A549 (cell line): ENCODE results near the gene SPCS3. TPM values are rescaled to one million over a fixed set of nuclear protein-coding genes. Genes with fewer than 3 reads are reported as not detected.

Source experiments
- ATAC-seq, 2 experiments: fragments of 200-7000 bp in 1 of 2; fragments of >200 bp in 1 of 2; cut with Nextera tagmentation in 1 of 2; cut with Tn5 transposase in 1 of 2; 3 replicates each; pipeline versions ENCODE4 v1.8.0 to v1.9.1; 2018 to 2020; ENCODE audit warnings: mild to moderate bottlenecking in 1 of 2, moderate library complexity in 1 of 2
- CTCF ChIA-PET: fragments of 300-600 bp; sonication (Branson Sonifier 250); formaldehyde crosslinking; extraction: SDS; loops from one replicate; lab custom pipeline; 2021; ENCODE audit warnings: antibody characterized with exemption, inconsistent platforms; lab: Yijun Ruan, JAX
- POLR2A ChIA-PET: fragments of 350-600 bp; formaldehyde crosslinking; extraction: SDS; loops from one replicate; lab custom pipeline; 2021; ENCODE audit warnings: antibody characterized with exemption, inconsistent platforms; lab: Yijun Ruan, JAX
- DNase-seq, 2 experiments: peaks; one replicate each; pipeline versions ENCODE4 v3.0.0 to v3.0.0-alpha.2; 2011 to 2016; ENCODE audit warnings: low read depth in 1 of 2, low spot score in 1 of 2
- FAIRE-seq: peaks from 2 replicates; lab custom pipeline; 2011; peaks lifted over from hg19 to GRCh38; lab: Jason Lieb, UNC
- H3K27ac ChIP-seq, 2 experiments: fragments of >200 bp; sonication (Bioruptor Twin); formaldehyde crosslinking; 3 replicates each; pipeline ENCODE4 v1.5.1; 2016 to 2017
- H3K4me1 ChIP-seq: fragments of >200 bp; sonication (Bioruptor Twin); formaldehyde crosslinking; 3 replicates; pipeline ENCODE4 v1.6.1; 2016
- H3K4me2 ChIP-seq: fragments of >200 bp; sonication (Bioruptor Twin); formaldehyde crosslinking; 3 replicates; pipeline ENCODE4 v1.6.1; 2016
- H3K4me3 ChIP-seq: fragments of >200 bp; sonication (Bioruptor Twin); formaldehyde crosslinking; 3 replicates; pipeline ENCODE4 v1.5.1; 2016
- H3K9me3 ChIP-seq: fragments of >200 bp; sonication (Bioruptor Twin); formaldehyde crosslinking; 3 replicates; pipeline ENCODE4 v1.6.1; 2016
- CBX8 ChIP-seq: fragments of 200-600 bp; sonication (generic); IDR thresholded peaks from 2 replicates; pipeline ENCODE4 v1.6.1; 2016
- CHD2 ChIP-seq: fragments of 150-350 bp; IDR thresholded peaks from 2 replicates; pipeline ENCODE4 v1.6.1; 2014; ENCODE audit warnings: low read length; ENCODE audit not compliant: partially characterized antibody
- EHMT2 ChIP-seq: fragments of 200-600 bp; sonication (generic); IDR thresholded peaks from 2 replicates; pipeline ENCODE4 v1.6.1; 2016; ENCODE audit warnings: antibody characterized with exemption, low read depth, mild to moderate bottlenecking, moderate library complexity
- FOSB ChIP-seq: fragments of 250-450 bp; sonication (Bioruptor Pico); IDR thresholded peaks from 2 replicates; pipeline ENCODE4 v1.5.0; 2020; ENCODE audit warnings: mild to moderate bottlenecking, moderate library complexity
- HDAC2 ChIP-seq: fragments of 200-600 bp; sonication (generic); IDR thresholded peaks from 2 replicates; pipeline ENCODE4 v1.6.1; 2016
- JUN ChIP-seq, 2 experiments: fragments of >200 bp; sonication (Bioruptor Twin); formaldehyde crosslinking; IDR thresholded peaks; 2 replicates in 1 of 2; 3 replicates in 1 of 2; pipeline ENCODE4 v1.6.1; 2016 to 2017
- KDM1A ChIP-seq: fragments of 200-600 bp; sonication (generic); IDR thresholded peaks from 2 replicates; pipeline ENCODE4 v1.6.1; 2016; ENCODE audit warnings: low read depth, mild to moderate bottlenecking
- NFE2L2 ChIP-seq: fragments of 150-350 bp; conservative IDR thresholded peaks from 2 replicates; pipeline ENCODE4 v1.6.1; 2014; ENCODE audit warnings: low read length
- NPAS2 ChIP-seq: fragments of 250-450 bp; sonication (Bioruptor Pico); IDR thresholded peaks from 2 replicates; pipeline ENCODE4 v1.8.0; 2022; ENCODE audit warnings: mild to moderate bottlenecking, moderate library complexity, borderline replicate concordance
- PHF8 ChIP-seq: fragments of 200-600 bp; sonication (generic); IDR thresholded peaks from 2 replicates; pipeline ENCODE4 v1.6.1; 2016; ENCODE audit warnings: low read depth, mild to moderate bottlenecking, antibody characterized with exemption, moderate library complexity, borderline replicate concordance
- RAD21 ChIP-seq, 2 experiments: fragments of >200 bp in 1 of 2; sonication (Bioruptor Twin) in 1 of 2; formaldehyde crosslinking in 1 of 2; IDR thresholded peaks in 1 of 2; conservative IDR thresholded peaks in 1 of 2; 2 replicates in 1 of 2; 3 replicates in 1 of 2; pipeline ENCODE4 v1.6.1; 2012 to 2018; ENCODE audit warnings: inconsistent platforms in 1 of 2
- RARB ChIP-seq: fragments of 250-450 bp; sonication (Bioruptor Pico); IDR thresholded peaks from 2 replicates; pipeline ENCODE4 v1.8.0; 2021; ENCODE audit warnings: mild to moderate bottlenecking, moderate library complexity
- RCOR1 ChIP-seq: fragments of 150-350 bp; IDR thresholded peaks from 2 replicates; pipeline ENCODE4 v1.6.1; 2014; ENCODE audit warnings: antibody characterized with exemption, low read length, low read depth
- SMC3 ChIP-seq: fragments of >200 bp; sonication (Bioruptor Twin); formaldehyde crosslinking; IDR thresholded peaks from 3 replicates; pipeline ENCODE4 v1.6.1; 2018; ENCODE audit warnings: inconsistent platforms
- ZNF302 ChIP-seq: fragments of 250-450 bp; sonication (Bioruptor Pico); IDR thresholded peaks from 2 replicates; pipeline ENCODE4 v1.9.0; 2021; ENCODE audit warnings: inconsistent platforms, mild to moderate bottlenecking, moderate library complexity
- WGBS: methylation state at CpG from one replicate; pipeline ENCODE4 v1.1.6; 2017; ENCODE audit errors: missing lambda C conversion rate; 5-methylcytosine and 5-hydroxymethylcytosine counted together
- polyA plus RNA-seq, 4 experiments: library from polyadenylated mRNA; depleted of rRNA in 3 of 4; stranded (reverse); fragments of >200 nt; fragmentation: RNase III in 1 of 4; extraction: RNeasy Plus Mini Kit Qiagen cat#74134 plus additional on column Dnase treatment in 1 of 4; gene quantifications; 2 replicates in 3 of 4; 3 replicates in 1 of 4; pipeline ENCODE4 v1.2.3, GENCODE V29; 2011 to 2017
- TF ChIP-seq, protein P1 (sequence below): fragments of >200 bp; sonication (Bioruptor Twin); formaldehyde crosslinking; IDR thresholded peaks from 3 replicates; pipeline ENCODE4 v1.5.1; 2016
- TF ChIP-seq, protein P2 (sequence below): IDR thresholded peaks from 2 replicates; pipeline ENCODE4 v1.6.1; 2012
- TF ChIP-seq, protein P3 (sequence below): fragments of >200 bp; sonication (Bioruptor Twin); formaldehyde crosslinking; IDR thresholded peaks from 3 replicates; pipeline ENCODE4 v1.6.1; 2016

SPCS3 gene
- polyA plus RNA-seq, 2 of the 4 experiments (the other 2 are of a cell fraction) = 33.2 to 44.5 TPM

DNA sequence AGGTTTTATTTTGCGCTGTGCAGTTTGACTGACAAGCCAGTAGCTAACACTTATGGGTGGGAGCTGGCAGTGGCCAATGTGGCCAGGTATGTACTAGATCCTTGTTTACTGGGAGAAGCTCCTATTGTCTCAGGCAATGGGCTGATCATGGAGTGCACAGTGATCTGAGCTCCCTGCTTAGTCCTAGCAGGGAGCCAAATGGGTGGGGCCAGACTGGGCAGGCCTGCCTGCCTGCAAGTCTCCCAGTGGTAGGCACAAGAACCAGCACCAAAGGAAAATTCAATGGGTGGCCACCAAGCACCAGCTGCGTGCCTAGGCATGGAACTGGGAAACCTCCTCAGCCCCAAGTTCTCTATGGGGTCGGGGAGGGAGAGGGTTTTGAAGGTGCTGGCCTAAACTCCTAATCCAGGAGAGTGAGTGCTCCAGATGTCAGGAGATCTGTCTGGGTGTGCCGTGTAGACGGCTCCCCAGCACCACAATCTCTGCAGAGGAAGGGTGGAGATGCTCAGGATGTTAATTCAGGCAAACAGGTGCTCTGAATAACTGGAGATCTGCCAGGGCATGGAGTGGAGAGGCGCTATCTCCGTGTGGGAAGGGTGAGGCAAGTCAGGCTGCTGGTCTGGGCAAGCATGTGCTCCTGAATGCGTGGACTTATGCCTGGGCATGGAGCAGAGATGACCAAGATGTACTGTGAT is 48.2 kb downstream of the SPCS3 start (continued):
- TF ChIP-seq PHF8 (no peak), ZNF302 (no peak), NPAS2 (CRISPR knock-in tag) (no peak)

DNA sequence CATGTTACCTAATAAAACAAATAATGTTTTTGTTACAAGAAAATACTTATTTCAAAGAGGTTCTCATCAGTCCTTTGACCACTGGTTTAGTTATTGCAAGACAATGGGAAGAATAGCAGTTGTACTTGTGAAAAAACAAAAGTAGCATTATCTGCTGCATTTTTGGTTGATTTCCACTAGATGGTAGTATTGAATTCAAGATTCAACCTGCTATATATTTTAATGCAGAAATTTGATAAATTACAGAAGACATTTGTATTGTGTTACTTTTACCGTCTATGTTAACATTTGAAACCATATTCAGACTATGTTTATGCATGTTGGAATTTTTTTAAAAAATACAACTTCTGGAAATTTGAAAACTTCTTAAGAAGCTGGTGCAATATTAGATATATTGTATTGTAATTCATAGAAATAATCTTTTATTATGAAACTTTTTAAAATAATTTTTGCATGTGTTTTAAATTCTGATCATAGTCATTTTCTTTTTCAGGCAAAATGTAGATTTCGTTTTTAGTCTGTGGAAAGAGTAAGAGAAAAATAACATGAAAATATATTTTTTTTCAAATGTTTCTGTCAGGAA is 56.4 kb downstream of the SPCS3 start:
- DNase-seq (peak; percentile 15 to 23), ATAC-seq (no peak), FAIRE-seq (no peak)
- Histone ChIP-seq H3K4me2 (no peak overlapping the region), H3K27ac (no peak overlapping the region), H3K4me1 (peaks cover 10% of the 10 kb centered on the region), H3K9me3 (no peaks in the 10 kb centered on the region), H3K4me3 (no peak overlapping the region)
- CTCF ChIA-PET = interaction anchor here (0.6 to 5.1 kb wide), 6 partner anchors 11 to 929 kb away, joined by 3 to 35 read pairs (median 6); no protein-coding TSS in a partner anchor
- POLR2A ChIA-PET = no interaction called here
- WGBS = under 1% methylated on average over 2 of the region's 2 CpGs
- TF ChIP-seq CHD2 (no peak), CBX8 (no peak), SMC3 (peak; percentile 56), PHF8 (no peak), EHMT2 (no peak), RARB (CRISPR knock-in tag) (no peak), RAD21 (conservative IDR thresholded peaks at IDR 0.05 in 1 of 2, IDR thresholded peaks at IDR 0.05 in 1 of 2) (peak; percentile 63 to 79), NFE2L2 (no peak), FOSB (CRISPR knock-in tag) (no peak), KDM1A (no peak), RCOR1 (no peak), JUN (IDR thresholded peaks at IDR 0.05) (no peak), HDAC2 (no peak)
- TF ChIP-seq, protein P1, sequence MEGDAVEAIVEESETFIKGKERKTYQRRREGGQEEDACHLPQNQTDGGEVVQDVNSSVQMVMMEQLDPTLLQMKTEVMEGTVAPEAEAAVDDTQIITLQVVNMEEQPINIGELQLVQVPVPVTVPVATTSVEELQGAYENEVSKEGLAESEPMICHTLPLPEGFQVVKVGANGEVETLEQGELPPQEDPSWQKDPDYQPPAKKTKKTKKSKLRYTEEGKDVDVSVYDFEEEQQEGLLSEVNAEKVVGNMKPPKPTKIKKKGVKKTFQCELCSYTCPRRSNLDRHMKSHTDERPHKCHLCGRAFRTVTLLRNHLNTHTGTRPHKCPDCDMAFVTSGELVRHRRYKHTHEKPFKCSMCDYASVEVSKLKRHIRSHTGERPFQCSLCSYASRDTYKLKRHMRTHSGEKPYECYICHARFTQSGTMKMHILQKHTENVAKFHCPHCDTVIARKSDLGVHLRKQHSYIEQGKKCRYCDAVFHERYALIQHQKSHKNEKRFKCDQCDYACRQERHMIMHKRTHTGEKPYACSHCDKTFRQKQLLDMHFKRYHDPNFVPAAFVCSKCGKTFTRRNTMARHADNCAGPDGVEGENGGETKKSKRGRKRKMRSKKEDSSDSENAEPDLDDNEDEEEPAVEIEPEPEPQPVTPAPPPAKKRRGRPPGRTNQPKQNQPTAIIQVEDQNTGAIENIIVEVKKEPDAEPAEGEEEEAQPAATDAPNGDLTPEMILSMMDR = peak; percentile 67
- TF ChIP-seq, protein P2, sequence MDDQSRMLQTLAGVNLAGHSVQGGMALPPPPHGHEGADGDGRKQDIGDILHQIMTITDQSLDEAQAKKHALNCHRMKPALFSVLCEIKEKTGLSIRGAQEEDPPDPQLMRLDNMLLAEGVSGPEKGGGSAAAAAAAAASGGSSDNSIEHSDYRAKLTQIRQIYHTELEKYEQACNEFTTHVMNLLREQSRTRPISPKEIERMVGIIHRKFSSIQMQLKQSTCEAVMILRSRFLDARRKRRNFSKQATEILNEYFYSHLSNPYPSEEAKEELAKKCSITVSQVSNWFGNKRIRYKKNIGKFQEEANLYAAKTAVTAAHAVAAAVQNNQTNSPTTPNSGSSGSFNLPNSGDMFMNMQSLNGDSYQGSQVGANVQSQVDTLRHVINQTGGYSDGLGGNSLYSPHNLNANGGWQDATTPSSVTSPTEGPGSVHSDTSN = no peak

DNA sequence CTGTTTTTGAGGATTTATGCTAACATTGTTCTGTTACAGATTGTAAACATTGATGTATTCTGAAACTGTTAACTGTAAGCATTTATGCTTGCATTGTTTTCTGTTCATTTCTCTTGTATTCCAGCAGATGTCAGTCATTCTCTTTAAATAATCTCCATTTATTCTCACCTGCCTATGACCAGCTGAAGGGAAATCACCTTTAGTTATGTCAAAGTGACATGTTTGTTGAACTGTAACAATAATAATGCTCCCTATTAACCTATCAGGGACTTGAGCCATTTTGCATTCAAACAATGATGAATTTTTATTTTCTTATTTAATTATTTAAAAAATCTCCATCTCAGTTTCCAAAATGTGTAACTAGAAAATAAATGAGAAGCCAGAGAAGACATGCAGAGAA is 58.0 kb downstream of the SPCS3 start:
- ChIA-PET POLR2A (interaction anchor here (1.0 kb wide), 1 partner anchor 65 kb away, joined by 3 read pairs; no protein-coding TSS in a partner anchor), CTCF (interaction anchor here (0.5 to 5.1 kb wide), 23 partner anchors 10 to 1351 kb away, joined by 3 to 35 read pairs (median 4); partner anchors contain the start of gene VEGFC)
- peak overlapping the region; percentile 27; the same call in 1 of the 3 replicates for H3K4me2 ChIP-seq
- peak; percentile 34 to 83; a peak in 3 of 6 replicates for ATAC-seq
- TF ChIP-seq, protein P1 = peak; percentile 69
- TF ChIP-seq, protein P3, sequence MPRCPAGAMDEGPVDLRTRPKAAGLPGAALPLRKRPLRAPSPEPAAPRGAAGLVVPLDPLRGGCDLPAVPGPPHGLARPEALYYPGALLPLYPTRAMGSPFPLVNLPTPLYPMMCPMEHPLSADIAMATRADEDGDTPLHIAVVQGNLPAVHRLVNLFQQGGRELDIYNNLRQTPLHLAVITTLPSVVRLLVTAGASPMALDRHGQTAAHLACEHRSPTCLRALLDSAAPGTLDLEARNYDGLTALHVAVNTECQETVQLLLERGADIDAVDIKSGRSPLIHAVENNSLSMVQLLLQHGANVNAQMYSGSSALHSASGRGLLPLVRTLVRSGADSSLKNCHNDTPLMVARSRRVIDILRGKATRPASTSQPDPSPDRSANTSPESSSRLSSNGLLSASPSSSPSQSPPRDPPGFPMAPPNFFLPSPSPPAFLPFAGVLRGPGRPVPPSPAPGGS = no peak
- TF ChIP-seq RAD21 (conservative IDR thresholded peaks at IDR 0.05 in 1 of 2, IDR thresholded peaks at IDR 0.05 in 1 of 2) (peak; percentile 87 to 88), SMC3 (peak; percentile 84)
- DNase-seq = peak in 1 of 2 experiments; percentile 47
- H3K27ac ChIP-seq = peak overlapping the region in 1 of 2 experiments; percentile 76; a peak in 3 of 6 replicates
- peak; percentile 95 for FAIRE-seq
- no peak overlapping the region for H3K4me3 ChIP-seq
- H3K9me3 ChIP-seq = no peaks in the 10 kb centered on the region
- peaks cover 10% of the 10 kb centered on the region for H3K4me1 ChIP-seq
